ENCODE results near the gene SLC45A3.

GRCh38 chr1:205629751-205630150 lies 50.6 kb downstream of the SLC45A3 start:
- TF ChIP-seq CTCF (IDR thresholded peaks at IDR 0.05) (no peak), ZFX (IDR thresholded peaks at IDR 0.05; ENCODE audit: borderline replicate concordance) (no peak)
